Pons (tissue), 1 donor: ENCODE data around the gene HPCAL1.

ENCODE experiments used
- DNase-seq: peaks from one replicate; pipeline ENCODE4 v3.0.0-alpha.2; 2016; ENCODE audit warnings: low spot score

The HPCAL1 gene

DNA sequence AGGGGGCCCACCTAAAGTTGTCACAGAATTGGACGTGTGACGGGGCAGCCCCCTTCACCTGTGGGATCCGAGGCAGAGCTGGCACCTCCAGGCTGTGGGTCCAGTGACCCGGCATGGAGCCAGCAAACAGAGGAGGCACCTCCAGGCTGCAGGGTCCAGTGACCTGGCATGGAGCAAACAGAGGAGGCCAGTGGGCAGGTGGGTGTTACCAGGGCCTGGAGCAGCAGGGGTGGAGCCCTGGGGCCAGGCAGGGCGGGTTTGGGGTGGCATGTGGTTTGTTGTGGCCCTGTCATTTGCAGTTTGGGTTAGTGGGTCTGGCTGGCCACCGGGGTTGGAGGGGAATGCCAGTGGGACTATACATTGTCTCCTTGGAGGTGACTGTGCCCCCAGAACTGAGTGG, 68.2 kb downstream of the HPCAL1 start:
- no peak for DNase-seq

DNA sequence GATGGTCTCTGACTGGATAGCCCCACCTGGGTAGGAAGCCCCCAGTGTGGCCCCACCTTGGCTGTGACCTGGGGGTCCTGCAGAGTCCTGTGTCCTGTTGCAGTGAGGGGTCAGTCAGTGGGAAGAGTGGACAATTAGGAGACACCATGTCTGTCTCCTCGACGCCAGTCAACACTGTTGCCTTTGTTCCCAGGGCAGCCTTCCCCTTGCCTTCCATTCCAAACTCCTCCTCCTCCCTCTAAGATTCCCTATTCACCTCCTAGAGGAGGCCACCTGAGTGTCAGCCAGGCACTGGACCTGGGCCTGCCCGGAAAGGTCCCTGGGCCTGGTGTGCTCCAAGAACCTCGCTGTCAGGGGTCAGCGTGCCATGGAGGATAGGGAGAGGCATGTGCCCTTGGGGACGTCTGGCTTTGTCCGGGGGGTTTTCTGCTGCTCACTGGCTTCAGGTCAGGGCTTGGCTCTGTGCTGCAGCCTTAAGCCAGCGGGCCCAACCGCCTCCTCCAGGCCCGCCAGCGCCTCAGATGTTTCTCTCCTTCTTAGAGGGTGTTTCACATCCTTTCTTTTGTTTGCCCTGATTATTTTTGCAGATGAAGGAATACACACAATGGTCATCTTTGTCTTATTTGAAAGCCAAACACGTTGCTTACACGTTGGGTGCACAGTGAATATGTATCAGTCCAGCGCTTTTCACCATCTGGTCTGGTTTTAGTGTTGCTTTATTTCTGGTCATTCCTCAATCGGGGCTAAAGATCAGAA, 68.9 kb downstream of the HPCAL1 start:
- DNase-seq: peak; percentile 52

DNA sequence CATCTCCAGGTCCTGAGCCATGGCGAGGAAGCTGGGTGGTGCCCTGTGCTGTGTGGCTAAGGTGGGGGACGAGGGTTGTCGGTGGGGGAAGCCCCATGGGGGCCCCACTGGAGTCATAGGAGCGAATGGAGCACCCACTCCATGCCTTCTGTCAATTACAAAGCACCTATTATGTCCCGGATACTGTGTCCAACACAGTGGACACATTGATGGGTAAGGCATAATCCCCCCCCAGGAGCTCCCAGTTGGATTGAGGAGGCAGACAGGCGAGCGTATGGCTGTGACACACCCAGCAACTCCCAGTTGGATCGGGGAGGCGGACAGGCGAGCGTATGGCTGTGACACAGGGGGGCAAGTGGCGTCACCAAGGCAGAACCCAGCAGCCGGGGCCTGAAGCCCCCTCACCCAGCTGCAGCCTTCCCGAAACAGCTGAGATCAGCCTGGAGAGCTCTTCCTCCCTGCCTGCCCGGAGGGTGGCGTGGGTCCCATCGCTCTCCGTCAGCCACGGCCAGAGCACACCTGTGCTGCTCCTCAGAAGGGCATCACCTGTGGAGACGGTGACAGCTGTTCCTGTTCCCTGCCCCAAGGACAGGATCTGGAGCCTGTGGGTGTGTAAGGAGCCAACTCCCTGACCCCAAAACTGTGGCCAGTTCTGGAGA, 69.6 kb downstream of the HPCAL1 start:
- peak; percentile 76 for DNase-seq

DNA sequence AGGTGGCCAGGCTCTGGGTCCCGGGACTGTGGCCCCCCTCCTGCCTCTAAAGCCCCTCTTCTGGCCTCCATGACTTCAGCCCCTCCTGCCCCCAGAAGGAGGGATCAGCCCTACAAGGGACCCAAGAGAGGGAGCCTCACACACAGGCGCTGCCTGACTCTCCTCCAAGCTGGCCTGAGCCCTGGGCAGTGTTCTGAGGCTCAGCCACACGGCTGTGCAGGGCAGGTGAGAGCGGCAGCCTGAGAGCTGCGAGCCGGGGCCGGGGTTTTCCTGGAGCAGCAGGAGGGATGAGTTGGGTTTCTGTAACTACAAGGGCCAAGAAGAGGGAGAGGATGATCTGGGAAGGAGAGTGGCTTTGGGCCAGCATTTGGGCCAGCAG, 70.1 kb downstream of the HPCAL1 start:
- DNase-seq: no peak

DNA sequence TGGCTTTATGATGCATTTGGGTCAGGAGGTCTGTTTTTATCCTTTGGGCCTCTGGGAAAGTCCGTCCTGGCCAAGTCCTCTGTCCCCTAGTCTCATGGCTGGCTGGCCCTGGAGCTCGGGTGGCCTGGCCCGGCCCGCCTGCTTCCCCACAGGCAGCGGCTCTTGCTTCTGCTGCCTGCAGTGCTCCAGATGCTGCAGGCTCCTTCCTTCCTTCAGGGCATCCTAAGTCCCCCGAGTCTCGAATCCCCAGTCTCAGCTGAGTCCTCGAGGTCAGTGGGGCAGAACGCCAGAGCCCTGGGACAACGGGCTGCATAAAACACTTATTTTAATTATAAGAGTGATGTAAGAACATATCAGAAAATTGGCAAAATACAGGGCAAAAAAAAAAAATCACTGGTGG, 71.2 kb downstream of the HPCAL1 start:
- no peak for DNase-seq

DNA sequence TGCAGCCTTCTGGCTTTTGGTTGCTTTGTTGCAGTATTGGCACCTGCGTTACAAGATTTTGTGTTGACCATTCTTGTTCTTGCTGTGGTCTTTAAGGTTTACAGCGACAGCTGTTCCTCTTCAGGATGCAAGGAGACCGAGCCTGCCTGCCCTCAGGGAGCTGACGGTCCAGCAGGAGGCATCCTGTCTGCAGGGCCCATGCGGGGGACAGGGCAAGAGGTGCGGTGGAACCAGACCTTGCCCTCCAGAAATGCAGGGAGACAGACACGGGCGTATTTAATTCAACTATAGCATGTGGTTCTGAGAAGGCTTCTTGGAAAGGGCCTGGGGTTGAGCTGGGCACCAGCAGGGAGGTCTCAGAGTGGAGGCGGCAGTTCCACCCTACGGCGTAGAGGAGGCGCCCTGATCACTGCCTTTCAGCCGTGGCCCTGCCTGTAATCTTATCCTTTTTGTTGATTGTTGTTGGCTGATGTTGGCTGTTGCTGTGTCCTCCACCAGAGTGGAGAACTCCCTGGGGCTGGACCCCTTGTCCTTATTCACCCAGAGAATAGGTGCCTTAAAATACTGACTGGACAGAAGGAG, 71.7 kb downstream of the HPCAL1 start:
- no peak for DNase-seq

DNA sequence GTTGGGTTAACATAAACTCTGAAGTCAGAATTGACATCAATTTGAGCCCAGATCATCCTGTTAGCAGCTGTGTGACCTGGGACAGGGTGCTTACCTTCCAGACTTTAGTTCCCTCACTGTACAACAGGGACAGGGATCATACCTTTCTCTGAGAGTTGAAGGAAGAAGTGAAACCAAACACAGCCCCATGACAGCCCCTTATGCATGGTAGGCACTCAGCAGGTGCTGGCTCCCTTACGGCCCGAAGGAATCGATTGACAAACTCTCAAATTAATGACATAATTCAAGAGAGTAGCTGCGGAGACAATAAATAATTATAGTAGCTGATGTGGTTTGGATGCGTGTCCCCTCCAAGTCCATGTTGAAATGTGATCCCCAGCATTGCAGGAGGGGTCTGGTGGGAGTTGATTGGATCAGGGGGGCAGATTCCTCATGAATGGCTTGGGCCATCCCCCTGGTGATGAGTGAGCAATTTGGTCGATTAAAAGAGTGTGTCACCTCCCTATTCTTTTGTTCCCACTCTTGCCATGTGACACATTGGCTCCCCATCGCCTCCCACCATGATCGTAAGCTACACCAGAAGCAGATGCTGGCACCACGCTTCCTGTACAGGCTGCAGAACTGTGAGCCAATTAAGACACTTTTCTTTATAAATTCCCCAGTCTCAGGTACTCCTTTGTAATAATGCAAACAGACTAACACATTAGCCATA, 73.0 kb downstream of the HPCAL1 start:
- no peak for DNase-seq

DNA sequence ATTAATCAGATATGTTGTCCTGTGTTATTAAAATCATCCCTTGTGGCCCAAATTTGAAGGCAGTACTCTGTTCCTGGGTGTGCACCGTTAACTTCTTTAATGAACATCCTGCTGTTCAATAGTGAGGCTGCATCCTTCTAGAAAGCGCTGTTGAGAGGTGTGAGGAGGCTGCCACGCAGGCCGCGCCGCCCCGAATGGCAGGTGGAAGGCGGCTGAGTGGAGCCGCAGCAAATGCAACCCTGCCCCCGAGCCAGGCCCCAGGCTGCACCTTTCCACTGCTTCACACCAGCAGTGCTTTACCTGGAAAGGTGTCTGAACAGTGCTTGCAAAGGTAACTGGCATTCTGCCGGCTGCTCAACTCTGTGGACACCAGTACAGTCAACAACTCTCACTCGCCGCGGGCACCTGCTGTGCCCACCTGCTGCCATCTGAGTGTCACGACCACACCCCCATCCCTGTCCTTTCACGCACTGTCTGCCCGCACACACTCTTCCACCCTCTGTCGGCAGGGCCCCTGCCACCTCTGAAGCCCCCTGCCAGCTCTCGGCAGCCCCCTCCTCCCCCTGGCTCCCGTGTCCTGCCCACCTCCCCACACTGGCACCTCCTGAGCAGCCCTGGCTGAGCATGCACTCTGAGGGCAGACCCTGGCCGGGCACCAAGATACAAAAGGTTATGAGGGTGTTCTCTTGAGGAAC, 74.5 kb downstream of the HPCAL1 start:
- DNase-seq: no peak

DNA sequence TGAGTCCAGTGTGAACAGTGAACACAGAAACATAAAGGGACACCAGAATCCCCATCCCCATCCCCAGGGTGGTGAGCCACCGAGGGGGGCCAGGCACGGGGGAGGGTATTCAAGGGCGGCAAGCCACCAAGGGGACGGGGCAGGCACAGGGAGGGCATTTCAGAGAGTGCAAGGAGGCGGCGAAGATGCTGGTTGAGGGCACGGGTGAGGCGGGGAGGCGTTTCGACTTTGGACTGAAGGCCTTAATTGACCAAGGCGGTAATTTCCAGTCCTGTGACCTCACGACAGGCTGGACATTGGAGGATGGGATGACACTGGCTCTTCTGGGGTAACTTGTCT, 75.0 kb downstream of the HPCAL1 start:
- no peak for DNase-seq

DNA sequence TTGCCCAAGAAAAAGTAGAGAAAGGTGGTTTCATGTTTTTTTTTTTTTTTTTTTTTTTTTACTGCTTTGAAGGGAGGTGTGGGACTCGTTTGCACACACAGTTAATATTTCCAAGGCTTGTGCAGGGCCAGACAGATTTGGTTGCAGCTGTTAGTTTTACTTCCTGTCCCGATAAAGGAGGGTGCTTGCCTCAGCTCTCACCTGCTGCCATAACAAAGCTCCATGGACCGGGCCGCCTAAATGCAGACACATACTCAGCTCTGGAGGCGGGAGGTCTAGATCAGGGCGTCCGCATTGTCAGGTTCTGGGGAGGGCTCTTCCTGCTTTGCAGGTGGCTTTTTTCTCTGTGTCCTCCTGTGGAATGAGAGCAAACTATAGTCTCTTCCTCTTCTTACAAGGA, 75.5 kb downstream of the HPCAL1 start:
- DNase-seq: no peak

DNA sequence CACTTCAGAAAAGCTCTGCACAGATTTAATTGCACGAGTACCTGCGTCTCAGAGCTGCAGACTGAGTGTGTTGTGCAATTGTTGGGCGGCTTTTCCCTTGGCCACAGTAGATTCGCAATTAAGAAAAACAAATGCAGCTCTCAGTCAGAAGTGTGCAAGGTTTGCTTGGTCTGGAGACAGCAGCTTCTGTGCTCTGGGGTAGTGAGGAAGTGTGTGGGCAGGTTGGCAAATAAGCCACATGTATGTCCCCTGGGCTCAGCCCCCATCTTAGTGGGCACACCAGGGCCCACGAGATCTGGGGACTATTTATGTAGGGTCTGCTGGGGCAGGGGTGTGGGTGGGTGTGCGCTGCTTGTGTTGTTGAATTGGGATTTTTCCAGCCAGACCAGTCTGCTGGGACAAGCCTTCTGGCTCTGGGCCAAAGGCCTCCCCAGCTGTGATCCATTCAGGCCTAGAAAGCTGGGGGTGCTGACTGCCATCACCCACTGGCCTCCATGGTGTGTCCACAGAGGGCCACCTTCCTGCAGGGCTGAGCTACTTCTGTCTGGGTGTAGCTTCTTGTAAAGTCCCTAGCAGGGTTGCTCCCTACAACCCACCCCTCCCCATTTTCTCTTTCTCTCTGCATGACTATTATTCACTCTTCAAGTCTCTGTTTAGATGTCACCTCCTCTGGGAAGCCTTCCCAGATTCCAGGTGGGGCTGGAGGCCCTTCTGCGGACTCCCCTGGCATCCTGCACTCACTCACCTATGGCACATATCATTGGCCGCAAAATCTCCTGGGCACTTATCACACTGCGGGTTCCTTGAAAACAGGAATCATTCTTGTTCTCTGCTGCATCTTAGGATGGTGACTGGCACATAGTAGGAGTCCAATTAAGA, 77.6 kb downstream of the HPCAL1 start:
- DNase-seq: no peak

DNA sequence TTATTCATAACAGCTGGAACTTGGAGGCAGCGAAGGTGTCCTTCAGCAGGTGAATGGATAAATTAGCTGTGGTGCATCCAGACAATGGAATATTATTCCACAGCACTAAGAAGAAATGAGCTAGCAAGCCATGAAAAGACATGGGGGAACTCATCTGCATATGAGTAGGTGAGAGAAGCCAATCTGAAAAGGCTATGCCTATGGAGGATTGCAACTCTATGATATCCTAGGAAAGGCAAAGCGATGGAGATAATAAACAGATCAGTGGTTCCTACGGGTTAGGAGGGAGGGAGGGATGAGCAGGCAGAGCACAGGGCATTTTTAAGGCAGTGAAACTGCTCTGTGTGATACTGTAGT, 79.3 kb downstream of the HPCAL1 start:
- DNase-seq: no peak

DNA sequence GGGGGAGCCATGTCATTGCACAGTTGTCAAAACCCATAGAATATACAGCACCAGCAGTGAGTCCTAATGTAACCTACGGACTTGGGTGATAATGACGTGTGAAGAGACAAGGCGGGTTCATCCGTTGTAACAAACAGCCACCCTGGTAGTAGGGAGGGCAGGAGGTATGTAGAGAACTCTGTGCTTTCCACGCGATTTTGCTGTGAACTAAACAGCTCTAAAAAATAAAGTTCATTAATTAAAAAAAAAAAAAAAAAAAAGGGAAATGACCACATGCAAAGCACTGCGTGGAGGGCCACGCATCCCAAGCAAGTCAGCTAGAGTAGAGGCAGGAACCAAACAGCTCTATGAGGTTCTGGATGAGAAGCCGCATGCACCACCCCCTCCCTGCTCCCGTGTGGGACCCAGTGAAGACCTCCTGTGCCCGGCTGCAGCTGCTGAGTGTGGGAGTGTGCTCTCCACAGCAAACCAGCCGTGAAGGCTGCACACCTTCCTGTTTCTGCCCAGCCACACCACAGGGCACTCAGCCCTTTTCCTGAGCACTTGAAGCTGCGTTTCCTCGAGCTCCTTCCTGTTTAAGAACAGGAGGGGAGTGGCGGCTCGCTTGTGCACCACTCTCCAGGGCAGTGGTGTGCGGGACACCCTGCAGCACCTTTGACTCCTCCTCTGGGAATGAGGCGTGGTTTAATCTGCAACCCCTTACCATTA, 79.8 kb downstream of the HPCAL1 start:
- DNase-seq: peak; percentile 19

DNA sequence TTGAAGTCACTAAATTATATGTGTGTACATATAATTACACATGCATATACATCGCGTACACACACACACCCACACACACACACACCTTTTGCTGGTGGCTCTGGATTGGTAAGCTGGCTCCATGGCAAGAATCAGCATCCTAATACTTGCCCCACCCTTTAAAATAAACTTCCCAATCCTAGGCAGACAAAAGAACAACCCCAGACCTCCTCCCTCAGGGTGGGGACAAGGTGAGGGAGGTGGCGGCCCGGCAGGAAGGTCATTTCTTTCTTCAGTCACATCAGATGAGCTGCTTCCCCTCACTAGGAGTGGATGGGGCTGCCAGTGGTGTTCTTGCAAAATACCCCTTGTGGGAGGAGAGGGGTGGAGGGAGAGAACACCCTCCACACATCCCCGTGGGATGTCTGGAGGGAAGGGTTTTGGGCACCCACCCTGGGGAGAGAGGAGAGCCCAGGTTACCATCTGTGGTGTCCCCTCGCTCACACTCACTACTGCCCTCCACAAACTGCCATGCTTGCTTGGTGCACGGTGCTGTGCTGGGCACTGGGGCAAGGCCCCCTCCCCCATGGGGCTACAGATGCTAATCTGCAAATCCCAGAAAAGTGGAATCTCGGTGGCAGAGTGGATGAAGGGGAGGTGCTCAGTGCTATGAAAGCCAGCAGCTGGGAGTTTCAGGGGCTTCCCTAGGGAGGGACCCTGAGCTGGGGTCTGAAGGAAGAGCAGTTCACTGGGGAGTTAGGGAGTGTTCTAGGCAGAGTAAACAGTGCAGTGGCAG, 81.4 kb downstream of the HPCAL1 start:
- no peak for DNase-seq

DNA sequence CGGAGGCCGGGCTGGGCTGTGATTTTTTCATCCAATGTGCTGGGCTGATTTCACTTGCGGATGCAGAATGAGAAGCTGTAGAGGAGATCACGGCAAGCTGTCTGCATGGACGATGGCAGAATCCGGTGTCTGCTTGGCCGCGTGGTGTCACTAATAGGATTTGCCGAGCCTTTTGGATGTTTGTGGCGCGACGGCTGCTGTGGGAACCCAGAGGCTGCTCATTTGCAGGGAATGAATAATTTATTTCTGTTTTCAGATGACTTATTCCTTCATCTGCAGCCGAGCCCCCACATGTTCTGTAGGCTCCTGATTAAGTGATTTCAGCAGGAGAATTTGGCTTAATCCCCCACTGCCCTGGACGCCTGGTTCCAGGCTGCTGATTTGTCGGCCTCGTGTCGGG, 82.8 kb downstream of the HPCAL1 start:
- DNase-seq: no peak

DNA sequence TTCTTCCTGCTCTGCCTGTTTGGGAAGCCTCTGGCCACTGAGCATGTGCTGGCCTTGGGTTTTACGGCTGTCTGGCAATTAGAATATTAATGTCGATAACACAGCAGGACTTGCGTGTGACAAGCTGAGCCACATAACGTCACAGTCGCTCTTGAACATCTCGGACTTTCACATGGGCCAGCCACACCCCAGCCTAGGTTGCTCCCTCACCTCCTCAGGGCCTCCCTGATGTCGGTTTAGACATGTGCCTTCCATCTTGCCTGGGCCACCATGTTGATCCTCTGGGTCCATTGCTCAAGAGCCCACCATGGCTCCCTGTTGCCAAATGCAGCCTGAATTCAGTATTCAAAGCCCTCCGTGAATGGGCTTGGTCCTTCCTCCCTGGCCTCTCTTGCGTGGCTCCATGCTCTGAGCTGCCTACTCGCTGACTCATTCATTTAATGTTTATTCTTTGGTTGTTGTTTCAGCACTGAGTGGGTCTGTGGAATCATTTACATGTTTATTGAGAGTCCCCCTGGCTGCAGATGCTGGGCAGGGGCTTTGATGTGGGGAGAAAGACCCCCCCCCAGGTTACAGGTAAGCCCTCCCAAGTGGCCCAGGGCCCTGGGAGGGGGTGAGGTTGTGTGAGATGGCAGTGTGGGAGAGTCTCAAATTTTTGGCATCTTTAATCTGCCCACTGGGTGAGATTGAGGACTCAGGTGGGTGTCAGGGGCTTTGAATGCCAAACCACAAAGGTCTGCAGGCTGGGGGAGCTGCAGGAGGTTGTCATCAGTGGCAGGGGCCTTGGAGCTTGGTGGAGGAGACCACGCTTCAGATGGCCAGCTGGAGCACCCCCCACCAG, 83.4 kb downstream of the HPCAL1 start:
- DNase-seq: no peak

DNA sequence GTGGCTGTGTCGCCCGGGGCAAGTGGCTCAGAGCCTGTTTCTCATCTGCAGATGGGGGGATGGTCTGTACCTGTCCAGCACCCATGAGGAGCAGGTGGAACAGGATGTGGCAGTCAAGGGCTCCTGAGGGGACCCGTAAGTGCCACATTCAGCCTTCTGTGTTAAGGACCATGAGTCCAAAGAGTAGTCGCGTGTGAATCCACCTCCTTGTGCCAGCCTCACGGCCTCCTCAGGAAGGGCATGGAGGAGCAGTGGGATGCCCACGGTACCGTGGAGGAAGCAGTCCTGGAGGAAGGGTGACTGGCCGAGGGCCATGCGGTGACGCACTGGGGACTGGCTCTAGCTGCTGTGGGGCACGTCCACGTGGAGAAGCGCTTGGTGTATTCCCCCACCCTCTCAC, 84.3 kb downstream of the HPCAL1 start:
- no peak for DNase-seq

DNA sequence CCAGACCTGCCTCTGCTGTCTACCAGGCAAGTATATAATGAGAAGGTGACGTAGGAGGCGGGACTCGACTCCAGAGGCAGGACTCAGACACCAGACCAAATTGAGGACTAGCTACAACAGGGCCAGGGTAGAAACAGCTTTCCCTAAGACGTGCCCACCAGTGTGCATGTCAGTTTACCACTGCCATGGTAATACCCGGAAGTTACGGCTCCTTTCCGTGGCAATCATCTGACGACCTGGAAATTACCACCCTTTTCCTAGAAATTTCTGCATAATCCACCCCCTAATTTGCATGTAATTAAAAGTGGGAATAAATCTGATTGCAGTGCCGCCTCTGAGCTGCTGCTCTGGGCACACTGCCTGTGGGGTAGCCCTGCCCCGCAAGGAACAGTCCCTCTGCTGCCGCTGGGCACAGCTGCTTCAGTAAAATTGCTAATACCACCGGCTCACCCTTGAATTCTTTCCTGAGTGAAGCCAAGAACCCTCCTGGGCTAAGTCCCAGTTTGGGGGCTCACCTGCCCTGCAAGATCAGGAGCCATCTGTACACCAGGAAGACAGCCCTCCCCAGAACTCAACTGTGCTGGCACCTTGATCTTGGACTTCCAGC, 86.4 kb downstream of the HPCAL1 start:
- DNase-seq: no peak

DNA sequence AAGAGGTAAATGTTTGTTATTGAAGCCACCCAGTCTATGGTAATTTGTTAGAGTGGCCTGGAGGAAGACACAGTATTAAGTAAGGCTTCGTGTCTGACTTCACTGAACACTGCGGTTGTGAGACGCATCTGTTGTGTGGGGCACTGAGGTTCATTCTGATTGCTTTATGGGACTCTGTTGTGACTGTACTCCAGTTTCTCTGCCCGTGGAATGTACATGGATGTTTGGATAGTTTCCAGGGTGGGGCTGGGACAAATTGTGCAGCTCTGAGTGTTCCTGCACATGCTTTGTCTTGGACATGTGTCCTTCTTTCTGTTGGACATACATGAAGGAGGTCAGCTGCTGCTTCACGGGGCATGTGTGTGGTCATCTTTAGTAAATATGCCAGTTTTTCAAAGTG, 86.9 kb downstream of the HPCAL1 start:
- no peak for DNase-seq
